ENCODE results near the gene GABRR1. TPM values are rescaled to one million over a fixed set of nuclear protein-coding genes. Genes with fewer than 3 reads are reported as not detected.

Gene GABRR1
- total RNA-seq, 1 donor from 2014 or later = not detected

- H3K36me3 ChIP-seq (ENCODE audit: control insufficient read depth, insufficient read depth, low read length) = no peaks in the 10 kb centered on the region
- H3K4me3 ChIP-seq (ENCODE audit: low read depth, low read length) = no peak overlapping the region
- FAIRE-seq = peak; percentile 76
- H3K27me3 ChIP-seq (ENCODE audit: control insufficient read depth, insufficient read depth, low read length) = no peaks in the 10 kb centered on the region
- TF ChIP-seq CTCF (IDR thresholded peaks at IDR 0.05; ENCODE audit: insufficient read depth, low read length, severe bottlenecking) = no peak
- DNase-seq (ENCODE audit: low read depth) = no peak
Observed at GRCh38 chr6:89180112-89180511, 37.0 kb downstream of the GABRR1 start.

DNA sequence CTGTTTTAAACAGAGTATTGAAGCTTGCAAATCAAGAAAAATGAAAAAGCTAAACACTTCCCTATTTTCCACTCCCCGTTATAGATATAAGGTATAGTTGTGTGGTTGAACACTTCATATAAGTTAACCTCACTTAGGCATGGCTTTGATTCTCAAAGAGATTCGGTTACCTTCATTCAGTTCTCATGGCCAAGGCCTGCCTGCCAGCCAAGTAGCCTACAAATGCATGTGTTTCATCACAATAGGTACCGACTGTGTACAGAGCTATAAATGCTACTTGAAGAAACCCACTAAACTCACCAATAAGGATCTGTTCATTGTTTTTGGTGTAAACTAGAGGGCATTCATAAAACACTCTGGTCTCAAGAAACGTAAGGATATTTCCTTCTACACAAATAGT, 43.5 kb downstream of the GABRR1 start:
- FAIRE-seq (no peak), DNase-seq (ENCODE audit: low read depth) (no peak)
- no peak overlapping the region for H3K4me3 ChIP-seq (ENCODE audit: low read depth, low read length)
- TF ChIP-seq CTCF (IDR thresholded peaks at IDR 0.05; ENCODE audit: insufficient read depth, low read length, severe bottlenecking) = no peak
- no peaks in the 10 kb centered on the region for H3K36me3 ChIP-seq (ENCODE audit: control insufficient read depth, insufficient read depth, low read length)
- no peaks in the 10 kb centered on the region for H3K27me3 ChIP-seq (ENCODE audit: control insufficient read depth, insufficient read depth, low read length)

DNA sequence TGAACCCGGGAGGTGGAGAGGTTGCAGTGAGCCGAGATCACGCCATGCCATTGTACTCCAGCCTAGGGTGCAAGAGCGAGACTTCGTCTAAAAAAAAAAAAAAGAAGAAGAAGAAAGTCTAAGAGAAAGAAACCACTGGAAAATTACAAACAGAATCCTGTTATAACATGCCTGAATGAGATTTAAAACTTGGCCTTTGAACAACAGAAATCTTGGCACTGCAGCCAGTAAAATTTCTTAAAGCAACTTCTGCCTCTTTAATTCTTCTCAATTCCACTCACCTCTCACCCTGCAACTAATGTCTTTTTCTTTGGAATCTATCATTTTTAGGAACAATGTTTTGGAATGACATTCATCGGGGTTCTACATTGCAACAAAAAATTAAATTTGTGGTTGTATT, 45.0 kb downstream of the GABRR1 start:
- Histone ChIP-seq H3K4me3 (ENCODE audit: low read depth, low read length) (no peak overlapping the region), H3K36me3 (ENCODE audit: control insufficient read depth, insufficient read depth, low read length) (no peaks in the 10 kb centered on the region), H3K27me3 (ENCODE audit: control insufficient read depth, insufficient read depth, low read length) (no peaks in the 10 kb centered on the region)
- DNase-seq (ENCODE audit: low read depth) (peak; percentile 33), FAIRE-seq (no peak)
- no peak for TF ChIP-seq CTCF (IDR thresholded peaks at IDR 0.05; ENCODE audit: insufficient read depth, low read length, severe bottlenecking)

DNA sequence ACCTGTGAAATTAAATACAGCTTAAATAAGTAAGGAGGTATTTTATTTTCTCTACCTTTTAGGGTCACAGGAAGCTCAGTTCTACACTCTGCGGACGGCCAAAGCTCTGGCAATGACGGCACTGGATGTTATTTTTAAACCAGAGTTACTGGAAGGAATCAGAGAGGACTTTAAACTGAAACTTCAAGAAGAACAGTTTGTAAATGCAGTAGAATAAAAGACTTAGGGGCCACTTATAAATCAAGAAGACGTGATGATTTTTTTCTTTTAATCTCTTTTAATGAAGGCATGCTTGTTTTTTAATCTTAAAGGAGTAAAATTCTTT, 55.1 kb downstream of the GABRR1 start:
- FAIRE-seq (no peak), DNase-seq (ENCODE audit: low read depth) (no peak)
- TF ChIP-seq CTCF (IDR thresholded peaks at IDR 0.05; ENCODE audit: insufficient read depth, low read length, severe bottlenecking) = no peak
- H3K27me3 ChIP-seq (ENCODE audit: control insufficient read depth, insufficient read depth, low read length) = no peaks in the 10 kb centered on the region
- H3K4me3 ChIP-seq (ENCODE audit: low read depth, low read length) = no peak overlapping the region
- H3K36me3 ChIP-seq (ENCODE audit: control insufficient read depth, insufficient read depth, low read length) = no peaks in the 10 kb centered on the region

DNA sequence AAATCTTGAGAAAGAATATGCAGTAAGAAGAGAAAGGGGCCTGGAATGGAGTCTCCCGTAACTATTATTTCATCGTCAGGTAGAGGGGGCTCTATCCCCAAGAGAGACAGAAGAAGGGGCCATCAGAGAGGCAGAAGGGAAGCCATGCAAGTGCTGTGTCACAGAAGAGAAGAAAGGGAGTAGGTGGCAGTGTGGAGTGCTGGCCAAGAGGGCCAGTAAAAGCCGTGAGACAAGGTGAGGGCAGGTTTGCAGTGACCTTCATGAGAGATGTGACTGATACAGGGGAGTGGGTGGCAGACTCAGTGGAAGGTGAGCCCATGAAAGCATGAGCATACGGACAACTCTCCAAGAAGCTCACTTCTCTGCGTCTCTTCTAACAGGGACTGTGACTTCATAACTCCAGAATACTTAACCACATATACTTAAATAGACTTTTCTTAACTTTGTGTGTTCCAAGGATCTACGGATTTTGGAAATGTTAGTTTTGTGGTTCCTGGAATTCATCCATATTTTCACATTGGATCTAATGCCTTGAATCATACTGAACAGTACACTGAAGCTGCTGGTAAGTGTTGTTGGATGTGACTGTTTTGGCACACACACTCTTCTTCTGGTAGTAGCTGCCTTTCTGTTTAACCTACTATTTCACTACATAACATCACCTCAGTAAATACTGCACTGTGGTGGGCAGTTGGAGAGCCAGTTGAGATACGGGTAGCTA, 55.7 kb downstream of the GABRR1 start:
- H3K36me3 ChIP-seq (ENCODE audit: control insufficient read depth, insufficient read depth, low read length) = no peaks in the 10 kb centered on the region
- no peaks in the 10 kb centered on the region for H3K27me3 ChIP-seq (ENCODE audit: control insufficient read depth, insufficient read depth, low read length)
- FAIRE-seq = no peak
- no peak for TF ChIP-seq CTCF (IDR thresholded peaks at IDR 0.05; ENCODE audit: insufficient read depth, low read length, severe bottlenecking)
- H3K4me3 ChIP-seq (ENCODE audit: low read depth, low read length) = no peak overlapping the region
- no peak for DNase-seq (ENCODE audit: low read depth)

Measured in bronchial epithelial cell (primary cell).